Neuron (in vitro differentiated cells): Measurements from ENCODE around the gene JSRP1.

ENCODE experiments used
- H2AFZ ChIP-seq: one replicate; pipeline ENCODE4 v1.6.1; 2013; ENCODE audit warnings: low read depth, mild to moderate bottlenecking, inconsistent platforms, low read length, moderate library complexity
- H3K27me3 ChIP-seq: one replicate; pipeline ENCODE4 v1.6.1; 2013; ENCODE audit warnings: low read length; ENCODE audit not compliant: insufficient read depth
- H3K36me3 ChIP-seq: one replicate; pipeline ENCODE4 v1.6.1; 2013; ENCODE audit warnings: low read length; ENCODE audit not compliant: insufficient read depth
- H3K4me1 ChIP-seq: one replicate; pipeline ENCODE4 v1.6.1; 2013; ENCODE audit warnings: low read length; ENCODE audit not compliant: insufficient read depth
- H3K4me3 ChIP-seq: 2 replicates; pipeline ENCODE4 v1.5.1; 2013; ENCODE audit warnings: mild to moderate bottlenecking, low read length, moderate library complexity
- H3K9me3 ChIP-seq: one replicate; pipeline ENCODE4 v1.6.1; 2013; ENCODE audit warnings: low read length

The JSRP1 gene

DNA sequence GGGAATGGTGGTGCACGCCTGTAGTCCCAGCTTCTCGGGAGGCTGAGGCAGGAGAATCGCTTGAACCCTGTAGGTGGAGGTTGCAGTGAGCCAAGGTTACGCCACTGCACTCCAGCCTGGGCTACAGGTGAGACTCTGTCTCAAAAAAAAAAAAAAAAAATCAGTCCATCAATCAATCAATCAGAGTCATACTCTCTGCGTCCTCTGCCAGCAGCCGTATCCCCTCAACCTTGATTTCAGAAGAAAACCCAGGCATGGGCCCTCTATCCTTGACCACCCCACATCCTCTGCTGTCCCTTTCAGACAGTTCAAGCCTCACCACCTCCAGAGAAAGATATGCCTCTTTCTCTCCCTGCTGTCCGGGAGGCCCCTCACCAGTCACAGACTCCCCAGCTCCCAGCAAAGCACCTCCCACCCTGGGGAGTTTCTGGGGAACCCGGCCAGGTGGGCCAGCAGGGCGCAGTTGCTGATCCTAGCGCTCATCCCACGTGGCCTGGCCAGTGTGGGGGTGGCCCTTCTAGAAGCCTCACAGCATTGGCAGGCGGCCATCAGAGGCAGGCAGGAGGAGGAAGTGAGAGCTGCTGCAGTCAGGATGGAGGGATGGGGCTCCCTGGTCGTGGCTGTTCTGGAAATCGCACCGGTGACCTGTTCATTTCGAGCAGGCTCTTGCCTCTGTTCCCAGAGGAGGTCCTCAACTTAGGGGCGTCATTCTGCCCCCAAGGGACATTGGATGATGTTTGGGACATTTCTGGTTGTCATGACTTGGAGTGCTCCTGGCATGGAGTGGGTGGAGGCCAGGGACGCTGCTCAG lies 10.2 kb upstream of the JSRP1 start:
- Histone ChIP-seq H2AFZ (no peak overlapping the region), H3K9me3 (no peaks in the 10 kb centered on the region), H3K27me3 (no peaks in the 10 kb centered on the region), H3K4me3 (no peak overlapping the region), H3K4me1 (peaks cover 6% of the 10 kb centered on the region), H3K36me3 (peaks cover 3% of the 10 kb centered on the region)

DNA sequence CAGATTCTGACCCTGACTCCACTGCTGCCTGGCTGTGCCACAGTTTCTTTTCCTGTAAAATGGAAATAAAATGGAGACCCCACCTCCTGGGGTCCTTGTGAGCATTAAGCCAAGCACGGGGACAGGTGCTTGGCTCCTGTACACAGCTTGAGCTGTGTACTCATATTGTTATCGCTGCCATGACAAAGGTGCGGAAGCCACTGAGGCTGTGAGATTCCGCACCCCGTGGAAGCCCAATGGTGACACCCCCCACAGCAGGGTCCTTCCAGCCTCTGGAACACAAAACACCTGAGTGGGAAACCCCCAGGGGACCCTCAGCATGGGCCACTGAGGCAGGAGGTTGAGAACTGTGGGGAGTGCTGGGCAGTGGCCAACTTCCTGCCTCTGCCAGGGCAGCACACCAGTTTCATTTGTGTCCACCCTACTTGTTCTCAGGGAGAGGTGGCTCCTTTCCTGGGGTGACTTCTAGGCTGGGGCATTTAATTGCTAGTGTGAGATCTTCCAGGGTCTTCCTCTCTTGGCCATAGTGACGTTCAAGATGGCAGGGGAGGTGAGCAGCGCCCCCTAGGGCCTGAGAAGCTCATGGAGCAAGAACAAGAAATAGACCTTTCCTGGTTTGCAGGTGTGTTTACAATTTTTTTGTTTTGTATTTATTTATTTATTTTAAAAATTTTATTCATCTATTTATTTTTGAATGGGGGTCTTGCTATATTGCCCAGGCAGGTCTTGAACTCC lies 5.4 kb upstream of the JSRP1 start:
- no peak overlapping the region for H3K4me3 ChIP-seq
- H3K27me3 ChIP-seq = peaks cover 2% of the 10 kb centered on the region
- no peaks in the 10 kb centered on the region for H3K9me3 ChIP-seq
- no peaks in the 10 kb centered on the region for H3K4me1 ChIP-seq
- no peak overlapping the region for H2AFZ ChIP-seq
- no peaks in the 10 kb centered on the region for H3K36me3 ChIP-seq

GRCh38 chr19:2260341-2260805 lies 4.2 kb upstream of the JSRP1 start:
- peaks cover 2% of the 10 kb centered on the region for H3K27me3 ChIP-seq
- no peak overlapping the region for H3K4me3 ChIP-seq
- no peak overlapping the region for H2AFZ ChIP-seq
- H3K4me1 ChIP-seq = no peaks in the 10 kb centered on the region
- no peaks in the 10 kb centered on the region for H3K36me3 ChIP-seq
- H3K9me3 ChIP-seq = no peaks in the 10 kb centered on the region

DNA sequence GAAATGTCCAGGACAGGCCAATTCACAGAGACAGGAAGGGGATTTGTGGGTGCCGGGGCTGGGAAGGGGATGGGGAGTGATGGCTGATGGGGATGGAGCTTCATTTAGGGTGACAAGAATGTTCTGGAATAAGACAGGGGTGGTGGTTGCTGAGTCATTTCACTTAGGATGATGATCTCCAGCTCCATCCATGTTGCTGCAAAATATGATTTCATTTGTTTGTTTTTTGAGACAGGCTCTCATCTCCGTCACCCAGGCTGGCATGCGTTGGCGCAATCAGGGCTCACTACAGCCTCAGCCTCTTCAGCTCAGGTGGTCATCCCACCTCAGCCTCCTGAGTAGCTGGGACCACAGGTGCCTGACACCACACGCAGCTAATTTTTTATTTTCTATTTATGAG lies 3.1 kb upstream of the JSRP1 start:
- no peak overlapping the region for H3K4me3 ChIP-seq
- peaks cover 2% of the 10 kb centered on the region for H3K27me3 ChIP-seq
- H3K4me1 ChIP-seq = no peaks in the 10 kb centered on the region
- H3K9me3 ChIP-seq = no peaks in the 10 kb centered on the region
- no peaks in the 10 kb centered on the region for H3K36me3 ChIP-seq
- no peak overlapping the region for H2AFZ ChIP-seq

DNA sequence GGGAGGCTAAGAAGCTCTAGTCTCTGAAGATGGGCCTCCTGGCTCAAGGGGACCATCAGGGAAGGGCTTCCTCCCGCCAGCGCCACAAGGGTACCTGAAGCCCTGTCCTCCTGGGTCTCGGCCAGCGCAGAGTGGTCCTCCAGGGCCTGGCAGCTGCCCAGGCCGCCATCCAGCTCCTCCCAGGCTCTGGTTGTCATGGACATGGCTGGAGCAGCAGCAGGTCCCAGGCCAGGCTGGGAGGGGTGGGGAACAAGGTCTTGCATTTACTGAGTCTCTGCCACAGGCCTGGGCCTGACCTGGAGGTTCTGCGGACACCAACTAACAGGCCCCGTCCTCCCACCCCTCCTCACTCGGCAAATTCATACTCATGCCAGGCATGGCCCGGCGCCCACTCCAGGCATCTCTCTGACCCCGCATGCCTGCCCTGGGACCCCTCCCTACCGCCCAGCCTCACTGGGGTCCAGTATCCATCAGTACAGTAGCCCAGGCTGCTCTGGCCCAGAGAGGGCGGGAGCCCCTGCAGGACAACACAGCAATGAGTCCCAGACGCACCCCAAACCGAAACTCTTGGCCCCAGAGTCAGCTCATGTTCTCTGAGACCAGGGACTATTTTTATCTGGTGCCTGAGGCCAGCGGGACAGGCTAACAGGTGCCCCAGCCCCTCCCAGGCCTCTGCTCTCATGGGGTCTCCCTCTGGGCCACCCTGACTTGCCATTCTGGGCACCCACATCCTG lies 938 bp downstream of the JSRP1 start:
- Histone ChIP-seq H3K27me3 (peaks cover 2% of the 10 kb centered on the region), H3K4me3 (no peak overlapping the region), H3K4me1 (no peaks in the 10 kb centered on the region), H3K9me3 (peaks cover 8% of the 10 kb centered on the region), H2AFZ (no peak overlapping the region), H3K36me3 (peaks cover 13% of the 10 kb centered on the region)

DNA sequence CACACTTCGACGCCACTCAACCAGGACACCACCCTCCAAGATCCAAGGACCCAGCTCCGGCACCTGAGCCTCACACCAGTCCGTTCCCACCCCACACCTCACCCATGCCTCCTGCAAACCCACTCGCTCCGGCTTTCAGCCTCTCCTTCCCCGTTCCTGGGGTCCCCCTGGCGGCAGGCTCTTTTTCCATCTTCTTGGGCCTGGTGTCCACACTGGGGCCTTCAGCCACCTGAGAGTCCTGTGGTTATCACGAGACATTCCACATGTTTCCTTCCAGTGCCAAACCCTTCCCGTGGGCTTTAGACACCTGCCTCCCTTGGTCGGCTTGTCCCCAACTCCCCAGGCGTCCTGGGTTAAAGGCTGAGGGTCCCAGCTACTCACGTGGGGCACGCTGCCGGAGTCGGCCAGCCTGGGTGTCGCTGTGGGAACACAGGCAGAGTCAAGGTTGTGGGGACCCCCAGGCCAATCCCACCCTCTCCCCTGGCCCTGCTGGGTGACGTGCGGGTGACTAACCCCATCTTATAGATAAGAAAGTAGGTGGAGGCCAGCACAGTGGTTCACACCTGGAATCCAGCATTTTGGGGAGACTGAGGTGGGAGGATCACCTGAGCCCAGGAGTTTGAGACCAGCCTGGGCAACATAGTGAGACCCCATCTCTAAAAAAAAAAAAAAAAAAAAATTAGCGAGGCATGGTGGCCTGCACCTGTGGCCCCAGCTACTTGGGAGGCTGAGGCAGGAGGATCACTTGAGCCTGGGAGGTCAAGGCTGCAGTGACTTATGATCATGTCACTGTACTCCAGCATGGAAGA lies 1.9 kb downstream of the JSRP1 start:
- no peaks in the 10 kb centered on the region for H3K4me1 ChIP-seq
- no peak overlapping the region for H2AFZ ChIP-seq
- peaks cover 12% of the 10 kb centered on the region for H3K9me3 ChIP-seq
- H3K27me3 ChIP-seq = peaks cover under 1% of the 10 kb centered on the region
- H3K4me3 ChIP-seq = no peak overlapping the region
- peaks cover 19% of the 10 kb centered on the region for H3K36me3 ChIP-seq

- H3K9me3 ChIP-seq = peaks cover 12% of the 10 kb centered on the region
- H2AFZ ChIP-seq = no peak overlapping the region
- no peaks in the 10 kb centered on the region for H3K4me1 ChIP-seq
- H3K36me3 ChIP-seq = peaks cover 28% of the 10 kb centered on the region
- no peak overlapping the region for H3K4me3 ChIP-seq
- H3K27me3 ChIP-seq = no peaks in the 10 kb centered on the region
These were observed 2.8 kb downstream of the JSRP1 start for GRCh38 chr19:2253106-2254063.

DNA sequence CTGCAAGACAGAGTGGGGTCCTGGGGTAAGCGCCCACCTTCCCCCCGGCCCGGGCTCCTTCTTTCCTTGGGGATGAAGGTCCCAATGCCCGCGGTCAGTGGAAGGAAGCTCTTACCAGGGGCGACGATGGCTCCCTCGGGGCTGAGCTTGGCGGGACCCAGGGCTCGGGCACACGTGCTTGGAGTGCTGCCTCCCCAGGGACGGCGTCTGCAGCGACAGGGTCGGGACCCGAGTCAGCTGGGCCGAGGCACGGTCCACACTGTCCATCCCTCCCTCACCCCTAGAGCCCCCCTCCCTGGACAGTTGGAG lies 3.5 kb downstream of the JSRP1 start:
- Histone ChIP-seq H3K9me3 (peaks cover 12% of the 10 kb centered on the region), H3K27me3 (no peaks in the 10 kb centered on the region), H3K36me3 (peaks cover 29% of the 10 kb centered on the region), H3K4me3 (no peak overlapping the region), H2AFZ (no peak overlapping the region), H3K4me1 (no peaks in the 10 kb centered on the region)

GRCh38 chr19:2252055-2252796 lies 4.0 kb downstream of the JSRP1 start:
- Histone ChIP-seq H3K4me3 (no peak overlapping the region), H3K27me3 (no peaks in the 10 kb centered on the region), H3K9me3 (peaks cover 12% of the 10 kb centered on the region), H3K36me3 (peaks cover 34% of the 10 kb centered on the region), H3K4me1 (no peaks in the 10 kb centered on the region), H2AFZ (no peak overlapping the region)

DNA sequence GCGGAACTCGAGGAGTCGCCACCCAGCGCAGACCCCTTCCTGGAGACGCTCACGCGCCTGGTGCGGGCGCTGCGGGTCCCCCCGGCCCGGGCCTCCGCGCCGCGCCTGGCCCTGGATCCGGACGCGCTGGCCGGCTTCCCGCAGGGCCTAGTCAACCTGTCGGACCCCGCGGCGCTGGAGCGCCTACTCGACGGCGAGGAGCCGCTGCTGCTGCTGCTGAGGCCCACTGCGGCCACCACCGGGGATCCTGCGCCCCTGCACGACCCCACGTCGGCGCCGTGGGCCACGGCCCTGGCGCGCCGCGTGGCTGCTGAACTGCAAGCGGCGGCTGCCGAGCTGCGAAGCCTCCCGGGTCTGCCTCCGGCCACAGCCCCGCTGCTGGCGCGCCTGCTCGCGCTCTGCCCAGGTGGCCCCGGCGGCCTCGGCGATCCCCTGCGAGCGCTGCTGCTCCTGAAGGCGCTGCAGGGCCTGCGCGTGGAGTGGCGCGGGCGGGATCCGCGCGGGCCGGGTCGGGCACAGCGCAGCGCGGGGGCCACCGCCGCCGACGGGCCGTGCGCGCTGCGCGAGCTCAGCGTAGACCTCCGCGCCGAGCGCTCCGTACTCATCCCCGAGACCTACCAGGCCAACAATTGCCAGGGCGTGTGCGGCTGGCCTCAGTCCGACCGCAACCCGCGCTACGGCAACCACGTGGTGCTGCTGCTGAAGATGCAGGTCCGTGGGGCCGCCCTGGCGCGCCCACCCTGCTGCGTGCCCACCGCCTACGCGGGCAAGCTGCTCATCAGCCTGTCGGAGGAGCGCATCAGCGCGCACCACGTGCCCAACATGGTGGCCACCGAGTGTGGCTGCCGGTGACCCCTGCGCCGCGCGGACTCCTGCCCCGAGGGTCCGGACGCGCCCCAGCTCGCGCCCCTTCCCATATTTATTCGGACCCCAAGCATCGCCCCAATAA lies 4.8 kb downstream of the JSRP1 start:
- H3K27me3 ChIP-seq = no peaks in the 10 kb centered on the region
- no peak overlapping the region for H2AFZ ChIP-seq
- no peak overlapping the region for H3K4me3 ChIP-seq
- peaks cover 43% of the 10 kb centered on the region for H3K36me3 ChIP-seq
- H3K9me3 ChIP-seq = peaks cover 12% of the 10 kb centered on the region
- H3K4me1 ChIP-seq = no peaks in the 10 kb centered on the region

DNA sequence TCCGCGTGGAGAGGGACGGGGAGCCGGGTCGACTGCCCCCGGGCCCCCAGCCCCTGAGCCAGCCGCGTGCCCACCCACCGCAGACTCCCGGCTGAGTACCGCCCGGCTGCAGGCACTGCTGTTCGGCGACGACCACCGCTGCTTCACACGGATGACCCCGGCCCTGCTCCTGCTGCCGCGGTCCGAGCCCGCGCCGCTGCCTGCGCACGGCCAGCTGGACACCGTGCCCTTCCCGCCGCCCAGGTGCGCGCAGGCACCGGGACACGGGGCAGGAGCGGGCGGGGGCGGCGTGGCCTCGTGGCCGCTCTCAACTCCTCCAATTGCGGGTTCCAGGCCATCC lies 5.5 kb downstream of the JSRP1 start:
- Histone ChIP-seq H3K27me3 (no peaks in the 10 kb centered on the region), H2AFZ (no peak overlapping the region), H3K4me3 (no peak overlapping the region), H3K36me3 (peaks cover 49% of the 10 kb centered on the region), H3K9me3 (peaks cover 12% of the 10 kb centered on the region), H3K4me1 (no peaks in the 10 kb centered on the region)
